ENCODE results near the gene TSC22D1. TPM values are rescaled to one million over a fixed set of nuclear protein-coding genes. Genes with fewer than 3 reads are reported as not detected.

TSC22D1 gene
- total RNA-seq, 1 donor from 2014 or later: 70.8 TPM

DNA sequence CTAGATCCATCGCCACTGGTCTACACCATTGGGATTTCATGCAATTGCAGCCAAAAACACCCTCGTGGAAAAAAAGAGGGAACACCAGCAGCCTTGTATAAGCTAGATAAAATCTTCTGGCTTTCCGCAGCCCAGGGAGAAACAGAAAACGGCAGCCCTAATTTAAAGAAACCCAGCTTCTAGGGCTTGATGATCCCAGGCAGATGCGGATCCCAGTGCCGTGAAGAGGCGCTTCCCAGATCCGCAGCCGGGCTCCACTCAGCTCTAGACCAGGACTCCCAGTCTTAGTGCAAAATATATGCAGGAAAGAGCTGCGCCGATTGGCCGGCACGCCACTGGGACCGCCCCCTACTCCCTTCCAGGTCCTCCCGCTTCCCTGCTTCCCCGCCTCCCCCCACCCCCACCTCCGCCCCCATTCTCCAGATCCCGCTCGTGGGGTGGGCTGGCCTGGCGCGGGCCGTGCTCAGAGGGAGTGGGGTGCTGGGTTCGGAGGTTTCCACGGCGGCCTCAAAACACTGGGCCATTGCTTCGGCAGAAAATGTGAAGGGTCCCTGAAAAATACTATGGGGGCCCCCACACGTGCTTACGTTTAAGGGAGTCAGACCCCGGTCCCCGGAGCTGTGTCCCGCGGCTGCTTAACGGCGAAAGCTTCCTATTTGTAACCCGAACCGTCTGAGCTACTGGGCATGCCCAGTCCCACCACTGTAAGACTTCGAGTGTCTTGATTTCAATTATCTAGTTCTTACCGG, 139.4 kb downstream of the TSC22D1 start:
- H3K36me3 ChIP-seq (ENCODE audit: control insufficient read depth, insufficient read depth, low read length): peaks cover 7% of the 10 kb centered on the region
- DNase-seq (ENCODE audit: low read depth) (peak; percentile 85), FAIRE-seq (no peak)
- no peaks in the 10 kb centered on the region for H3K27me3 ChIP-seq (ENCODE audit: control insufficient read depth, insufficient read depth, low read length)
- TF ChIP-seq, protein P1, sequence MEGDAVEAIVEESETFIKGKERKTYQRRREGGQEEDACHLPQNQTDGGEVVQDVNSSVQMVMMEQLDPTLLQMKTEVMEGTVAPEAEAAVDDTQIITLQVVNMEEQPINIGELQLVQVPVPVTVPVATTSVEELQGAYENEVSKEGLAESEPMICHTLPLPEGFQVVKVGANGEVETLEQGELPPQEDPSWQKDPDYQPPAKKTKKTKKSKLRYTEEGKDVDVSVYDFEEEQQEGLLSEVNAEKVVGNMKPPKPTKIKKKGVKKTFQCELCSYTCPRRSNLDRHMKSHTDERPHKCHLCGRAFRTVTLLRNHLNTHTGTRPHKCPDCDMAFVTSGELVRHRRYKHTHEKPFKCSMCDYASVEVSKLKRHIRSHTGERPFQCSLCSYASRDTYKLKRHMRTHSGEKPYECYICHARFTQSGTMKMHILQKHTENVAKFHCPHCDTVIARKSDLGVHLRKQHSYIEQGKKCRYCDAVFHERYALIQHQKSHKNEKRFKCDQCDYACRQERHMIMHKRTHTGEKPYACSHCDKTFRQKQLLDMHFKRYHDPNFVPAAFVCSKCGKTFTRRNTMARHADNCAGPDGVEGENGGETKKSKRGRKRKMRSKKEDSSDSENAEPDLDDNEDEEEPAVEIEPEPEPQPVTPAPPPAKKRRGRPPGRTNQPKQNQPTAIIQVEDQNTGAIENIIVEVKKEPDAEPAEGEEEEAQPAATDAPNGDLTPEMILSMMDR (IDR thresholded peaks at IDR 0.05; ENCODE audit: insufficient read depth, low read length, severe bottlenecking): no peak
- H3K4me3 ChIP-seq (ENCODE audit: low read depth, low read length): peak overlapping the region; percentile 65

DNA sequence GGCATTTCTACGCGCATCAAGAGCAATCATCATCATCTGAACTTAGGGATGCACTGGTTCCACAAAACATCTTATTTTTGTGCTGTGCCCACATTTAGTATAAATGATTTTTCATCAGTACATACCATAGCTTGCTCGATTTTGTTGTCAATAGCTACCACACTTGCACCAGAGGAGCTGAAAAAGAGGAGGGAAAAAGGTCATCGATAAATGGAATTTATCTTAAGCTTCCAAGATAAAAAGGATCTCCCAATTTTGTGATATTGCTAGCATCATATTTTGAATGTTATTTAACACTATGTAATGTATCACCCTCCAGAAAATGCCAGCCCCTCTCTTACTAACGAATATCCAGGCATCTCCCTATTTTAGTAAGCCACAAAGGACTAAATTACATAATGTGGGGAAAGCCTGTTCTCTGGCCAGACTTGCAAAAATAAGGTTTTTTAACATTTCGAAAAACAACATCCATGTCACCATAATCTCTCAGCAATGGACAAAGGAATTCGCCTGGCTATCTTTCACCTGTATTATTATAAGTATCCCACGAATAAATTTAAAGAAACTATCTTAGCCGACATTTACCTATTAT, 140.1 kb downstream of the TSC22D1 start:
- DNase-seq (ENCODE audit: low read depth): no peak
- H3K4me3 ChIP-seq (ENCODE audit: low read depth, low read length): peak overlapping the region; percentile 65
- no peak for FAIRE-seq
- no peaks in the 10 kb centered on the region for H3K27me3 ChIP-seq (ENCODE audit: control insufficient read depth, insufficient read depth, low read length)
- H3K36me3 ChIP-seq (ENCODE audit: control insufficient read depth, insufficient read depth, low read length): peaks cover 7% of the 10 kb centered on the region
- TF ChIP-seq, protein P1 (IDR thresholded peaks at IDR 0.05; ENCODE audit: insufficient read depth, low read length, severe bottlenecking): no peak

DNA sequence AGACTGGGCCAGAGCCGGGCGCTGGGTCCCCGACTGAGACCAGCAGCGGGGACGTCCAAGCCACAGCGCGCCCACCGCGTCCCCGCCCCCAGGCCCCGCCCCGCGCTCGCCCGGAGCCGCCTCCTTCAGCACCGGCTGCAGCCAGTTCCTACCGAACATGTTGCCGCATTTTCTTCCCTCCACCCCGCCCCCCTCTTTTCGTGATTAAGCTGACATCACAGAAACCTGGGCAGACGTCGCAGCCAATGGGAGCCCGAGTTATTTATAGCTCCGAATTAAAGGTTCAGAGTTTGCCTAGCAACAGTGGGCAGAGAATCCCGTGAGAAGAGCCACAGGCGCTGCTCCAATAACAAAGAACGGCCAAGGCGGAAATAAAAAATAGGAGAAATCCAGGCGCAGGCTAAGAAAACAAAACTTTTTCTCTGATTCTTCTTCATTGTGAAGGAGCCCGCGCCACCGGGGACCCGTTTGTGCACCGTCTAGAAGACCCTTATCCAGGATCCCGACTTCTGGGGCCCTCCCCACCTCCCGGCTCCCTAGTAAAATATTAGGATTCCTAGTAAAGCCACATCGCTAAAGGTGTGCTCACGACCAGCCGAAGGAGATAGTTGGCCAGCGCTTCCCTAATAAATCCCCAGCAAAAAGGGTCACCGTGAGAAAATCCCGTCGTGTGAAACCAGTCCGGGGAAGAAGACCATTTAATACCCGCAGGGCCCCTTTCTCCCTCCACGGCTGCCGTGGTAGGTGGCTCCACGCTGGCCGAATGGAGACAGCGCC, 140.8 kb downstream of the TSC22D1 start:
- TF ChIP-seq, protein P1 (IDR thresholded peaks at IDR 0.05; ENCODE audit: insufficient read depth, low read length, severe bottlenecking): no peak
- Histone ChIP-seq H3K4me3 (ENCODE audit: low read depth, low read length) (peak overlapping the region; percentile 65), H3K27me3 (ENCODE audit: control insufficient read depth, insufficient read depth, low read length) (no peaks in the 10 kb centered on the region), H3K36me3 (ENCODE audit: control insufficient read depth, insufficient read depth, low read length) (peaks cover 7% of the 10 kb centered on the region)
- peak; percentile 95 for FAIRE-seq
- DNase-seq (ENCODE audit: low read depth): peak; percentile 96

DNA sequence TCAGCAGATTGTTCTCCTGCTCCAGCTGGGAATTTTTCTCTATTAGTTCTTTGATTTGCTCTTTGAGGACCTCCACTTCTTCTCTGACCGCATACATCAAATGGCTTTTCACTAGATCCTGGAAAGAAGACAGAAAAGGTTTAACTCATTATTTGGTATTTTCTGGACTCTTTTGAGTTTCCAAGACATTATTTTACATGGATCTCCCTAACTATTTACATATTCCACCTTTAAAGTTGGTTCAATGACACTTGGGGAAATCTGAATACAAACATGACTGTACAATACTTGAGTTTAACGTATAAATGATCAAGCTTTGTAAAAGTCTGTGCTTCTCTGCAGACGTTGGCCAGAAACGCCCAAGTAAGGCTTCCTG, 141.4 kb downstream of the TSC22D1 start:
- Histone ChIP-seq H3K36me3 (ENCODE audit: control insufficient read depth, insufficient read depth, low read length) (peaks cover 7% of the 10 kb centered on the region), H3K27me3 (ENCODE audit: control insufficient read depth, insufficient read depth, low read length) (no peaks in the 10 kb centered on the region), H3K4me3 (ENCODE audit: low read depth, low read length) (peak overlapping the region; percentile 65)
- TF ChIP-seq, protein P1 (IDR thresholded peaks at IDR 0.05; ENCODE audit: insufficient read depth, low read length, severe bottlenecking): no peak
- FAIRE-seq: no peak
- no peak for DNase-seq (ENCODE audit: low read depth)

DNA sequence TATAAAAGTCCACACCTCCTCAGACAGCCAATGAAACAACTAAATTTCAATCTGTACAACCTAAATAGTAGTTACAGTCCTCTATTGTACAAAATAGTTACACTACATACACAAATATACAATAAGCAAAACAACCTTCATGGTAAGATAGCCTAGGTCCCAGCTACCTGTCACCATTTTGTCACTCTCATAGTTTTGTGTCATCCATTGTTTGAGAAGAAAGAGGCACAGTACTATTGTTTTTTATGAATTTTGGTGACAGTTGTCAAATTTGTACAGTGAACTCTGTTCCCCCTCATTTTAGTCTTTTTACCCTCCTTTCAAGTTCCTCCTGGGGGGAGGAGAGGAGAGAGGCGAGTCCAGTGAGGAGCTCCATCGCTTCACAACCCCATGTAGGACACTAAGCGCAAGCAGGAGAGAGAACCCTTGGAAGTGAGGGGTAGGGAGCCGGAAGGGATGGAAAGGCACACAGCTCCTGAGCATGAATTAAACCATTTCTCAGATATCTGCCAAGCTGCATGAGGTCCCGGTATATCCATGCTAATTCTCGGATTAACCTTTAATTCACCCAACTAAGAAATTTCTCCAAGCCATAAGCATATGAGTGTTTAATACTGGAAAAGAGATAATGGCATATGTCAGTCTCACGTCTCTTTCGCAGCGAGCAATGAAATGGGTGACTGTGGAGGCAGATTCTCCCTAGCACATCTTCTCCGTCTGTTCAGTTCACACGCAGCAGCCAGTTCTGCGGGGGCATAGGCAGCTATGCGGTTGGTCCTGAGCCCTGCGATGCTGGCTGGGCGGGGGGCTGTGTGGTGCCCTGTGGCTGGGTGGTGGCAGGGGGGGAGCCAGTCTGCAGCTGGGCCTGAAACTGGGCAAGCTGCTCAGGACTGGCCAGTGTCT, 142.0 kb downstream of the TSC22D1 start:
- Histone ChIP-seq H3K4me3 (ENCODE audit: low read depth, low read length) (peak overlapping the region; percentile 65), H3K27me3 (ENCODE audit: control insufficient read depth, insufficient read depth, low read length) (no peaks in the 10 kb centered on the region), H3K36me3 (ENCODE audit: control insufficient read depth, insufficient read depth, low read length) (peaks cover 7% of the 10 kb centered on the region)
- TF ChIP-seq, protein P1 (IDR thresholded peaks at IDR 0.05; ENCODE audit: insufficient read depth, low read length, severe bottlenecking): no peak
- no peak for DNase-seq (ENCODE audit: low read depth)
- no peak for FAIRE-seq

Measured in bronchial epithelial cell (primary cell).